Kidney (tissue), 14 donors: ENCODE data around the gene ACLY. TPM values are rescaled to one million over a fixed set of nuclear protein-coding genes. Genes with fewer than 3 reads are reported as not detected.
A peak's percentile ranks its signal among the peaks of the same experiment; 100 is the strongest.

Experiments
- DNase-seq, 5 donors: peaks; one replicate each; pipeline ENCODE4 v3.0.0-alpha.2; 2013 to 2020
- FAIRE-seq: peaks from 2 replicates; lab custom pipeline; 2012; peaks lifted over from hg19 to GRCh38; lab: Jason Lieb, UNC
- H3K27ac ChIP-seq, 2 donors: one replicate each; pipeline ENCODE4 v1.7.0; 2013; ENCODE audit warnings: low read depth in 2 of 2, low read length in 2 of 2, inconsistent platforms in 1 of 2
- H3K27me3 ChIP-seq: one replicate; pipeline ENCODE4 v1.7.1; 2013; ENCODE audit warnings: low read length, inconsistent platforms; ENCODE audit not compliant: control insufficient read depth, insufficient read depth
- H3K36me3 ChIP-seq, 3 donors: one replicate each; pipeline versions ENCODE4 v1.7.0 to v1.7.1; 2013; ENCODE audit warnings: low read length in 3 of 3, control low read depth in 1 of 3, inconsistent platforms in 1 of 3; ENCODE audit not compliant: insufficient read depth in 3 of 3, control insufficient read depth in 2 of 3
- H3K4me1 ChIP-seq, 3 donors: one replicate each; pipeline versions ENCODE4 v1.7.0 to v1.7.1; 2013; ENCODE audit warnings: low read length in 3 of 3, inconsistent platforms in 1 of 3, low read depth in 1 of 3; ENCODE audit not compliant: control insufficient read depth in 2 of 3, insufficient read depth in 2 of 3
- H3K4me3 ChIP-seq, 3 donors: one replicate each; pipeline versions ENCODE4 v1.7.0 to v1.8.1; 2013; ENCODE audit warnings: low read length in 3 of 3, control low read depth in 1 of 3, inconsistent platforms in 1 of 3
- H3K9ac ChIP-seq, 3 donors: one replicate each; pipeline versions ENCODE4 v1.7.0 to v1.7.1; 2013; ENCODE audit warnings: low read length in 3 of 3, control low read depth in 1 of 3, inconsistent platforms in 1 of 3
- H3K9me3 ChIP-seq, 3 donors: one replicate each; pipeline versions ENCODE4 v1.7.0 to v1.7.1; 2013; ENCODE audit warnings: low read length in 3 of 3, control low read depth in 1 of 3, inconsistent platforms in 1 of 3; ENCODE audit not compliant: control insufficient read depth in 2 of 3, insufficient read depth in 1 of 3
- CTCF ChIP-seq: IDR thresholded peaks from 3 replicates; pipeline ENCODE4 v1.5.1; 2012; ENCODE audit warnings: mild to moderate bottlenecking, moderate library complexity, borderline replicate concordance; ENCODE audit not compliant: insufficient read depth; ENCODE audit errors: extremely low read depth
- intact Hi-C: fragments of 100-400 bp; cut with DNase I; formaldehyde crosslinking; loops from one replicate; pipeline ENCODE4 v1.11.1; 2022
- polyA plus RNA-seq: library from polyadenylated mRNA; stranded (reverse); fragments of 350-450 nt; fragmentation: Illumina TruSeq; extraction: RNeasy Lipid Tissue Mini Kit (QIAGEN cat#74804); gene quantifications from one replicate; pipeline ENCODE4 v1.2.3, GENCODE V29; 2014; ENCODE audit warnings: low read depth, low replicate concordance; ENCODE audit not compliant: insufficient read depth
- total RNA-seq: library from RNA; stranded (reverse); fragmentation: NEBNext Ultra II Directional; extraction: Animal tissue kit (Norgen Biotek cat#: 25700); gene quantifications from one replicate; pipeline ENCODE4 v1.2.1, GENCODE V29; 2021
- donor health status: control.
- donor health status: control.
- donor health status: control.
- donor health status: control.
- donor health status: control.
- donor health status: DM: yes; HTN: yes; CAD: no.
- donor health status: Normal renal cell carcinoma (clear cell type).

Gene ACLY
- total and polyA plus RNA-seq, 2 donors from 2014 or later, result 33.7 to 104 TPM

- FAIRE-seq, result no peak
- H3K27ac ChIP-seq, result peak within 1 kb of the TSS; percentile 71 to 92
Observed at GRCh38 chr17:41930009-41930832, 11.5 kb upstream of the ACLY start, which contains the start of gene ODAD4. Gene ODAD4 (plus strand): TSS chr17:41930617. CDS start chr17:41930724, 107 bp downstream.

GRCh38 chr17:41928693-41929251 lies 10.0 kb upstream of the ACLY start:
- H3K9me3 ChIP-seq, result no peaks in the 10 kb centered on the region
- no peak for FAIRE-seq
- TF ChIP-seq CTCF, result no peak
- no peak for DNase-seq
- H3K9ac ChIP-seq, result no peak overlapping the region
- no peaks in the 10 kb centered on the region for H3K36me3 ChIP-seq
- no peaks in the 10 kb centered on the region for H3K27me3 ChIP-seq
- no peak overlapping the region for H3K4me3 ChIP-seq
- intact Hi-C loops, result no loop called here
- H3K4me1 ChIP-seq, result peaks cover 0 to 6% (median 5%) of the 10 kb centered on the region in 3 donors
- H3K27ac ChIP-seq, result no peak overlapping the region

More at GRCh38 chr17:41930009-41930832, 11.5 kb upstream of the ACLY start, which contains the start of gene ODAD4:
- no peaks in the 10 kb centered on the region for H3K9me3 ChIP-seq
- peak within 1 kb of the TSS; percentile 87 to 98 (median 98) for H3K4me3 ChIP-seq
- H3K4me1 ChIP-seq, result peaks cover 0 to 6% (median 5%) of the 10 kb centered on the region in 3 donors
- peaks cover 0 to 1% (median 0%) of the 10 kb centered on the region in 3 donors for H3K36me3 ChIP-seq
- peak; percentile 96 to 99 (median 98) for DNase-seq
- no peaks in the 10 kb centered on the region for H3K27me3 ChIP-seq
- TF ChIP-seq CTCF, result peak; percentile 52
- peak within 1 kb of the TSS; percentile 72 to 99 (median 97) for H3K9ac ChIP-seq
- intact Hi-C loops, result no loop called here

GRCh38 chr17:41925991-41926590 lies 7.3 kb upstream of the ACLY start:
- no peak for TF ChIP-seq CTCF

More at GRCh38 chr17:41925991-41926590, 7.3 kb upstream of the ACLY start:
- FAIRE-seq (no peak), DNase-seq (no peak)
- Histone ChIP-seq H3K27ac (no peak overlapping the region), H3K9me3 (no peaks in the 10 kb centered on the region), H3K4me3 (no peak overlapping the region), H3K36me3 (no peaks in the 10 kb centered on the region), H3K27me3 (no peaks in the 10 kb centered on the region), H3K9ac (no peak overlapping the region), H3K4me1 (peaks cover 0 to 6% (median 5%) of the 10 kb centered on the region in 3 donors)
- intact Hi-C loops, result no loop called here
